Lower leg skin (tissue), 3 donors: ENCODE results near the gene SUMO2.

Source experiments
- POLR2A ChIP-seq, 2 donors: fragments of 450-650 bp; IDR thresholded peaks; one replicate each; pipeline ENCODE4 v1.6.1; 2016 to 2017; ENCODE audit warnings: antibody characterized with exemption in 2 of 2, mild to moderate bottlenecking in 1 of 2, moderate library complexity in 1 of 2
- TF ChIP-seq, protein P1 (sequence below), 3 donors: fragments of 450-650 bp; IDR thresholded peaks; one replicate each; pipeline ENCODE4 v1.5.1; 2016; ENCODE audit warnings: antibody characterized with exemption in 3 of 3, mild to moderate bottlenecking in 3 of 3, moderate library complexity in 2 of 3

GRCh38 chr17:75231071-75231470 lies 48.3 kb upstream of the SUMO2 start:
- TF ChIP-seq, protein P1, sequence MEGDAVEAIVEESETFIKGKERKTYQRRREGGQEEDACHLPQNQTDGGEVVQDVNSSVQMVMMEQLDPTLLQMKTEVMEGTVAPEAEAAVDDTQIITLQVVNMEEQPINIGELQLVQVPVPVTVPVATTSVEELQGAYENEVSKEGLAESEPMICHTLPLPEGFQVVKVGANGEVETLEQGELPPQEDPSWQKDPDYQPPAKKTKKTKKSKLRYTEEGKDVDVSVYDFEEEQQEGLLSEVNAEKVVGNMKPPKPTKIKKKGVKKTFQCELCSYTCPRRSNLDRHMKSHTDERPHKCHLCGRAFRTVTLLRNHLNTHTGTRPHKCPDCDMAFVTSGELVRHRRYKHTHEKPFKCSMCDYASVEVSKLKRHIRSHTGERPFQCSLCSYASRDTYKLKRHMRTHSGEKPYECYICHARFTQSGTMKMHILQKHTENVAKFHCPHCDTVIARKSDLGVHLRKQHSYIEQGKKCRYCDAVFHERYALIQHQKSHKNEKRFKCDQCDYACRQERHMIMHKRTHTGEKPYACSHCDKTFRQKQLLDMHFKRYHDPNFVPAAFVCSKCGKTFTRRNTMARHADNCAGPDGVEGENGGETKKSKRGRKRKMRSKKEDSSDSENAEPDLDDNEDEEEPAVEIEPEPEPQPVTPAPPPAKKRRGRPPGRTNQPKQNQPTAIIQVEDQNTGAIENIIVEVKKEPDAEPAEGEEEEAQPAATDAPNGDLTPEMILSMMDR (IDR thresholded peaks at IDR 0.05) = no peak
- TF ChIP-seq POLR2A (IDR thresholded peaks at IDR 0.05) = no peak
